DLD1 (cell line): ENCODE measurements around the gene MBD3L1.

Experiments
- in situ Hi-C: cut with HindIII; loops from 2 replicates; pipeline ENCODE4 v1.10.0; 2017; ENCODE audit warnings: low sequenced_read_pairs

The MBD3L1 gene

GRCh38 chr19:8880868-8881488 is 48.8 kb downstream of the MBD3L1 start:
- in situ Hi-C loops = no loop called here

- in situ Hi-C loops = no loop called here
These were observed 49.3 kb downstream of the MBD3L1 start for GRCh38 chr19:8881512-8881911.

- in situ Hi-C loops = no loop called here
These were observed 52.2 kb downstream of the MBD3L1 start for GRCh38 chr19:8884416-8884815.

GRCh38 chr19:8887364-8887763 is 55.2 kb downstream of the MBD3L1 start:
- in situ Hi-C loops = no loop called here

GRCh38 chr19:8890260-8890659 is 58.1 kb downstream of the MBD3L1 start:
- in situ Hi-C loops = no loop called here
